GM13976 (cell line): ENCODE results near the gene HYAL2.
A peak's percentile ranks its signal among the peaks of the same experiment; 100 is the strongest.

Source experiments
- DNase-seq: peaks from one replicate; pipeline ENCODE4 v3.0.0; 2012; ENCODE audit warnings: low spot score
- CTCF ChIP-seq: IDR thresholded peaks from 2 replicates; pipeline ENCODE4 v1.5.1; 2012; ENCODE audit warnings: borderline replicate concordance, mild to moderate bottlenecking; ENCODE audit not compliant: insufficient read depth; ENCODE audit errors: extremely low read depth, missing control alignments, control extremely low read depth
- in situ Hi-C: fragments of 300-500 bp; cut with MboI; formaldehyde crosslinking; loops from one replicate; pipeline ENCODE4 v1.12.0; 2022; ENCODE audit warnings: low sequenced_read_pairs, mixed read lengths, inconsistent platforms; ENCODE audit not compliant: unreplicated experiment

The HYAL2 gene

GRCh38 chr3:50298836-50299637, 23.5 kb downstream of the HYAL2 start, which contains the start of the genes HYAL3 and NAA80:
TSS of gene HYAL3 (minus strand) at chr3:50299405. CDS start at chr3:50295602, 3,803 bp downstream.
TSS of gene NAA80 (minus strand) at chr3:50299405. CDS start at chr3:50297463, 1,942 bp downstream.
- DNase-seq: peak; percentile 99
- peak; percentile 36 for TF ChIP-seq CTCF
- in situ Hi-C loops: no loop called here

GRCh38 chr3:50297896-50298725, 24.4 kb downstream of the HYAL2 start:
- no peak for DNase-seq
- in situ Hi-C loops: no loop called here

GRCh38 chr3:50297384-50297775, 25.2 kb downstream of the HYAL2 start:
- no peak for TF ChIP-seq CTCF
- no peak for DNase-seq
- in situ Hi-C loops: no loop called here

More at GRCh38 chr3:50297896-50298725, 24.4 kb downstream of the HYAL2 start:
- TF ChIP-seq CTCF: no peak

- no peak for DNase-seq
- in situ Hi-C loops: no loop called here
- no peak for TF ChIP-seq CTCF
Measured at GRCh38 chr3:50296721-50297383, 25.7 kb downstream of the HYAL2 start.

GRCh38 chr3:50295553-50296431, 26.8 kb downstream of the HYAL2 start:
- no peak for DNase-seq
- in situ Hi-C loops: no loop called here
- no peak for TF ChIP-seq CTCF
